ENCODE data around the gene TAAR8.

DNA sequence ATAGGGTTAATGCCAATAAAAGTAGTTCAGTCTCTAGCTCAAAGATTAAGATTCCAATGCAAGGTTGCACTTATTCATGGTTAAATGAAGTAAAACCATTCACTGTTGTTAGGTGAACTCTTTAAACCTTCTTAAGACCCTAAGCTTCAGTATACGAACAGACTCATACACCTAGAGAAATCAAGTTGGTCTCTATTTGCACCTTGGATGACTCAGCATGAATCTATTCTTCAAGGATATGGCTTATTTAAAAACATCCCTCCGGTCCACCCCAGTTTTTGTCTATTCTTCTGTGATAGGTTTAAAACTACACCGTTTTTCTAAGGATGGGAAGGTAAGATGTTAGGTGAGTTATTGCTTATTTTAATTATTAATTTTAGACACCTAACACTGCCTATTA is 15.3 kb upstream of the TAAR8 start:
- TF ChIP-seq USF2 (IDR thresholded peaks at IDR 0.05; ENCODE audit: borderline replicate concordance, low read depth, low read length) (no peak), MXI1 (IDR thresholded peaks at IDR 0.05; ENCODE audit: low read depth, low read length) (no peak), RXRA (IDR thresholded peaks at IDR 0.05; ENCODE audit: borderline replicate concordance, low read depth) (no peak), JUND (IDR thresholded peaks at IDR 0.05) (no peak), EZH2phosphoT487 (IDR thresholded peaks at IDR 0.05; ENCODE audit: borderline replicate concordance, low read depth) (no peak), RCOR1 (IDR thresholded peaks at IDR 0.05; ENCODE audit: low read length) (no peak)
- TF ChIP-seq, protein P1, sequence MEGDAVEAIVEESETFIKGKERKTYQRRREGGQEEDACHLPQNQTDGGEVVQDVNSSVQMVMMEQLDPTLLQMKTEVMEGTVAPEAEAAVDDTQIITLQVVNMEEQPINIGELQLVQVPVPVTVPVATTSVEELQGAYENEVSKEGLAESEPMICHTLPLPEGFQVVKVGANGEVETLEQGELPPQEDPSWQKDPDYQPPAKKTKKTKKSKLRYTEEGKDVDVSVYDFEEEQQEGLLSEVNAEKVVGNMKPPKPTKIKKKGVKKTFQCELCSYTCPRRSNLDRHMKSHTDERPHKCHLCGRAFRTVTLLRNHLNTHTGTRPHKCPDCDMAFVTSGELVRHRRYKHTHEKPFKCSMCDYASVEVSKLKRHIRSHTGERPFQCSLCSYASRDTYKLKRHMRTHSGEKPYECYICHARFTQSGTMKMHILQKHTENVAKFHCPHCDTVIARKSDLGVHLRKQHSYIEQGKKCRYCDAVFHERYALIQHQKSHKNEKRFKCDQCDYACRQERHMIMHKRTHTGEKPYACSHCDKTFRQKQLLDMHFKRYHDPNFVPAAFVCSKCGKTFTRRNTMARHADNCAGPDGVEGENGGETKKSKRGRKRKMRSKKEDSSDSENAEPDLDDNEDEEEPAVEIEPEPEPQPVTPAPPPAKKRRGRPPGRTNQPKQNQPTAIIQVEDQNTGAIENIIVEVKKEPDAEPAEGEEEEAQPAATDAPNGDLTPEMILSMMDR (IDR thresholded peaks at IDR 0.05): no peak
- TF ChIP-seq, protein P2, sequence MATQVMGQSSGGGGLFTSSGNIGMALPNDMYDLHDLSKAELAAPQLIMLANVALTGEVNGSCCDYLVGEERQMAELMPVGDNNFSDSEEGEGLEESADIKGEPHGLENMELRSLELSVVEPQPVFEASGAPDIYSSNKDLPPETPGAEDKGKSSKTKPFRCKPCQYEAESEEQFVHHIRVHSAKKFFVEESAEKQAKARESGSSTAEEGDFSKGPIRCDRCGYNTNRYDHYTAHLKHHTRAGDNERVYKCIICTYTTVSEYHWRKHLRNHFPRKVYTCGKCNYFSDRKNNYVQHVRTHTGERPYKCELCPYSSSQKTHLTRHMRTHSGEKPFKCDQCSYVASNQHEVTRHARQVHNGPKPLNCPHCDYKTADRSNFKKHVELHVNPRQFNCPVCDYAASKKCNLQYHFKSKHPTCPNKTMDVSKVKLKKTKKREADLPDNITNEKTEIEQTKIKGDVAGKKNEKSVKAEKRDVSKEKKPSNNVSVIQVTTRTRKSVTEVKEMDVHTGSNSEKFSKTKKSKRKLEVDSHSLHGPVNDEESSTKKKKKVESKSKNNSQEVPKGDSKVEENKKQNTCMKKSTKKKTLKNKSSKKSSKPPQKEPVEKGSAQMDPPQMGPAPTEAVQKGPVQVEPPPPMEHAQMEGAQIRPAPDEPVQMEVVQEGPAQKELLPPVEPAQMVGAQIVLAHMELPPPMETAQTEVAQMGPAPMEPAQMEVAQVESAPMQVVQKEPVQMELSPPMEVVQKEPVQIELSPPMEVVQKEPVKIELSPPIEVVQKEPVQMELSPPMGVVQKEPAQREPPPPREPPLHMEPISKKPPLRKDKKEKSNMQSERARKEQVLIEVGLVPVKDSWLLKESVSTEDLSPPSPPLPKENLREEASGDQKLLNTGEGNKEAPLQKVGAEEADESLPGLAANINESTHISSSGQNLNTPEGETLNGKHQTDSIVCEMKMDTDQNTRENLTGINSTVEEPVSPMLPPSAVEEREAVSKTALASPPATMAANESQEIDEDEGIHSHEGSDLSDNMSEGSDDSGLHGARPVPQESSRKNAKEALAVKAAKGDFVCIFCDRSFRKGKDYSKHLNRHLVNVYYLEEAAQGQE (IDR thresholded peaks at IDR 0.05; ENCODE audit: low read depth, low read length): no peak

Data from SK-N-SH (cell line).